Progenitor cell of endocrine pancreas (in vitro differentiated cells): ENCODE results near the gene SMPDL3B. TPM values are rescaled to one million over a fixed set of nuclear protein-coding genes. Genes with fewer than 3 reads are reported as not detected.
"Not testable (repeated sequence)": the region's sequence is repeated elsewhere in the genome, so short reads cannot be mapped to it uniquely, and the experiment has no call there.

Experiments
- DNase-seq: peaks from one replicate; pipeline ENCODE4 v3.0.0; 2021; ENCODE audit warnings: low spot score; ENCODE audit not compliant: unreplicated experiment
- H3K27ac Mint-ChIP-seq: 2 replicates; pipeline ENCODE4 v1.8.0; 2021; ENCODE audit warnings: mild to moderate bottlenecking, moderate library complexity, mixed read lengths
- H3K27me3 Mint-ChIP-seq: 2 replicates; pipeline ENCODE4 v1.8.0; 2021; ENCODE audit warnings: mixed read lengths
- H3K36me3 Mint-ChIP-seq: 2 replicates; pipeline ENCODE4 v1.8.0; 2022; ENCODE audit warnings: mixed read lengths; ENCODE audit not compliant: insufficient read depth
- H3K4me1 Mint-ChIP-seq: 2 replicates; pipeline ENCODE4 v1.8.0; 2021; ENCODE audit warnings: low read depth, mixed read lengths
- H3K4me3 Mint-ChIP-seq: 2 replicates; pipeline ENCODE4 v1.8.0; 2021; ENCODE audit warnings: low read depth, mild to moderate bottlenecking, moderate library complexity, mixed read lengths
- H3K9me3 Mint-ChIP-seq: 2 replicates; pipeline ENCODE4 v1.8.0; 2021; ENCODE audit warnings: low read depth, mixed read lengths
- CTCF ChIP-seq: fragments of 200-600 bp; sonication (generic); IDR thresholded peaks from one replicate; pipeline ENCODE4 v1.5.0; 2021; ENCODE audit warnings: antibody characterized with exemption, mild to moderate bottlenecking; ENCODE audit not compliant: unreplicated experiment
- total RNA-seq: library from RNA; stranded (reverse); gene quantifications from 2 replicates; pipeline ENCODE4 v1.2.1, GENCODE V29; 2021

SMPDL3B gene
- total RNA-seq, 1 donor from 2014 or later: 18.5 TPM

- H3K4me1 Mint-ChIP-seq: no peaks in the 10 kb centered on the region
- no peaks in the 10 kb centered on the region for H3K27me3 Mint-ChIP-seq
- peaks cover 20% of the 10 kb centered on the region for H3K36me3 Mint-ChIP-seq
- H3K4me3 Mint-ChIP-seq: no peak overlapping the region
- no peaks in the 10 kb centered on the region for H3K9me3 Mint-ChIP-seq
- DNase-seq: no peak
- TF ChIP-seq CTCF: no peak
- no peak overlapping the region for H3K27ac Mint-ChIP-seq
Observed at GRCh38 chr1:27990920-27991537, 56.2 kb downstream of the SMPDL3B start.

- TF ChIP-seq CTCF: no peak
- Mint-ChIP-seq H3K36me3 (peaks cover 20% of the 10 kb centered on the region), H3K4me1 (no peaks in the 10 kb centered on the region), H3K9me3 (no peaks in the 10 kb centered on the region), H3K27ac (no peak overlapping the region), H3K27me3 (no peaks in the 10 kb centered on the region), H3K4me3 (no peak overlapping the region)
- no peak for DNase-seq
Observed at GRCh38 chr1:27992276-27992675, 57.5 kb downstream of the SMPDL3B start.

- Mint-ChIP-seq H3K27ac (peak overlapping the region; percentile 85), H3K27me3 (no peaks in the 10 kb centered on the region), H3K4me1 (no peaks in the 10 kb centered on the region), H3K9me3 (no peaks in the 10 kb centered on the region), H3K4me3 (no peak overlapping the region), H3K36me3 (peaks cover 18% of the 10 kb centered on the region)
- DNase-seq: no peak
- TF ChIP-seq CTCF: no peak
Observed at GRCh38 chr1:27993241-27993640, 58.4 kb downstream of the SMPDL3B start.

GRCh38 chr1:27994060-27994459 is 59.3 kb downstream of the SMPDL3B start:
- Mint-ChIP-seq H3K4me3 (no peak overlapping the region), H3K27me3 (no peaks in the 10 kb centered on the region), H3K4me1 (no peaks in the 10 kb centered on the region), H3K9me3 (no peaks in the 10 kb centered on the region), H3K27ac (no peak overlapping the region), H3K36me3 (peaks cover 16% of the 10 kb centered on the region)
- no peak for DNase-seq
- TF ChIP-seq CTCF: no peak

- H3K36me3 Mint-ChIP-seq: peaks cover 17% of the 10 kb centered on the region
- not testable (repeated sequence) for H3K27ac Mint-ChIP-seq
Observed at GRCh38 chr1:27994526-27994925, 59.7 kb downstream of the SMPDL3B start.

GRCh38 chr1:27999055-27999454 is 64.3 kb downstream of the SMPDL3B start:
- DNase-seq: no peak
- H3K4me3 Mint-ChIP-seq: no peak overlapping the region
- H3K27ac Mint-ChIP-seq: no peak overlapping the region
- TF ChIP-seq CTCF: no peak
- peaks cover 19% of the 10 kb centered on the region for H3K36me3 Mint-ChIP-seq
- no peaks in the 10 kb centered on the region for H3K4me1 Mint-ChIP-seq
- no peaks in the 10 kb centered on the region for H3K27me3 Mint-ChIP-seq
- H3K9me3 Mint-ChIP-seq: no peaks in the 10 kb centered on the region

More at GRCh38 chr1:27994526-27994925, 59.7 kb downstream of the SMPDL3B start:
- not testable (repeated sequence) for H3K9me3 Mint-ChIP-seq, DNase-seq, H3K27me3 Mint-ChIP-seq, H3K4me3 Mint-ChIP-seq, H3K4me1 Mint-ChIP-seq
